ENCODE data around the gene TBX1. TPM values are rescaled to one million over a fixed set of nuclear protein-coding genes. Genes with fewer than 3 reads are reported as not detected.

Gene TBX1
- 2.6 to 4.9 TPM (median 4.0 TPM) in 5 replicates for total RNA-seq (2022; extraction: Qiagen RNA extraction; ENCODE audit: low read depth)

GRCh38 chr22:19760058-19760950 lies at the start of gene TBX1:
Gene TBX1 (plus strand): TSS chr22:19760778. CDS start chr22:19760844, 66 bp downstream.

GRCh38 chr22:19714312-19715187 lies 46.0 kb upstream of the TBX1 start, which contains the start of gene SEPTIN5:
Gene SEPTIN5 (plus strand): TSS chr22:19714503. CDS start chr22:19714589, 86 bp downstream.

GRCh38 chr22:19723232-19723982 lies 37.2 kb upstream of the TBX1 start, which contains the start of gene GP1BB:
Gene GP1BB (plus strand): TSS chr22:19723539. CDS start chr22:19723570, 31 bp downstream.

Other genes with a start within 250 kb of the TBX1 start
- not detected in 5 replicates for gene CLDN5, start 236.4 kb upstream of the TBX1 start, total RNA-seq (2022; extraction: Qiagen RNA extraction; ENCODE audit: low read depth)
- gene SEPTIN5, start 46.3 kb upstream of the TBX1 start, total RNA-seq (2022; extraction: Qiagen RNA extraction; ENCODE audit: low read depth): 7.8 to 10.4 TPM (median 8.7 TPM) in 5 replicates
- 1.2 to 1.5 TPM (median 1.5 TPM) in 4 of 5 replicates, not detected in the other for gene GP1BB, start 37.2 kb upstream of the TBX1 start, total RNA-seq (2022; extraction: Qiagen RNA extraction; ENCODE audit: low read depth)
- gene GNB1L, start 94.1 kb downstream of the TBX1 start, total RNA-seq (2022; extraction: Qiagen RNA extraction; ENCODE audit: low read depth): 12.6 to 17.8 TPM (median 16.8 TPM) in 5 replicates
- gene RTL10, start 94.1 kb downstream of the TBX1 start, total RNA-seq (2022; extraction: Qiagen RNA extraction; ENCODE audit: low read depth): 5.8 to 8.6 TPM (median 6.5 TPM) in 5 replicates
- 129 to 164 TPM (median 157 TPM) in 5 replicates for gene COMT, start 181.0 kb downstream of the TBX1 start, total RNA-seq (2022; extraction: Qiagen RNA extraction; ENCODE audit: low read depth)
- gene TXNRD2, start 181.0 kb downstream of the TBX1 start, total RNA-seq (2022; extraction: Qiagen RNA extraction; ENCODE audit: low read depth): 27.9 to 40.0 TPM (median 33.8 TPM) in 5 replicates